Upper lobe of right lung (tissue), 1 donor: Measurements from ENCODE around the gene COMTD1. TPM values are rescaled to one million over a fixed set of nuclear protein-coding genes. Genes with fewer than 3 reads are reported as not detected.

Experiments
- ATAC-seq: fragments of 200-7000 bp; cut with Tn5 transposase; one replicate; pipeline ENCODE4 v1.9.1; 2020; ENCODE audit warnings: mild to moderate bottlenecking, moderate library complexity
- DNase-seq: peaks from one replicate; pipeline ENCODE4 v3.0.0-alpha.2; 2020
- H3K27ac ChIP-seq: fragments of 200-600 bp; one replicate; pipeline ENCODE4 v1.8.0; 2022
- H3K27me3 ChIP-seq: fragments of 200-600 bp; one replicate; pipeline ENCODE4 v1.8.0; 2022; ENCODE audit warnings: mild to moderate bottlenecking
- H3K36me3 ChIP-seq: fragments of 200-600 bp; one replicate; pipeline ENCODE4 v1.8.0; 2022
- H3K4me1 ChIP-seq: fragments of 200-600 bp; one replicate; pipeline ENCODE4 v1.8.0; 2022
- H3K4me3 ChIP-seq: fragments of 200-600 bp; one replicate; pipeline ENCODE4 v1.8.0; 2022; ENCODE audit warnings: mild to moderate bottlenecking
- H3K9me3 ChIP-seq: fragments of 200-600 bp; one replicate; pipeline ENCODE4 v1.8.0; 2022
- intact Hi-C: fragments of 100-400 bp; cut with DNase I; formaldehyde crosslinking; loops from one replicate; pipeline ENCODE4 v1.11.0; 2022
- total RNA-seq: library from RNA; stranded (reverse); fragmentation: NEBNext Ultra II Directional; extraction: Animal tissue kit (Norgen Biotek cat#: 25700); gene quantifications from one replicate; pipeline ENCODE4 v1.2.1, GENCODE V29; 2021
- TF ChIP-seq, protein P1 (sequence below): fragments of 200-600 bp; IDR thresholded peaks from one replicate; pipeline ENCODE4 v1.8.0; 2022; ENCODE audit warnings: antibody characterized with exemption
- donor health status: DM: no; HTN: yes; CAD: no; lungs with severe emphysema.

COMTD1 gene
- total RNA-seq, 1 donor from 2014 or later: 21.8 TPM

DNA sequence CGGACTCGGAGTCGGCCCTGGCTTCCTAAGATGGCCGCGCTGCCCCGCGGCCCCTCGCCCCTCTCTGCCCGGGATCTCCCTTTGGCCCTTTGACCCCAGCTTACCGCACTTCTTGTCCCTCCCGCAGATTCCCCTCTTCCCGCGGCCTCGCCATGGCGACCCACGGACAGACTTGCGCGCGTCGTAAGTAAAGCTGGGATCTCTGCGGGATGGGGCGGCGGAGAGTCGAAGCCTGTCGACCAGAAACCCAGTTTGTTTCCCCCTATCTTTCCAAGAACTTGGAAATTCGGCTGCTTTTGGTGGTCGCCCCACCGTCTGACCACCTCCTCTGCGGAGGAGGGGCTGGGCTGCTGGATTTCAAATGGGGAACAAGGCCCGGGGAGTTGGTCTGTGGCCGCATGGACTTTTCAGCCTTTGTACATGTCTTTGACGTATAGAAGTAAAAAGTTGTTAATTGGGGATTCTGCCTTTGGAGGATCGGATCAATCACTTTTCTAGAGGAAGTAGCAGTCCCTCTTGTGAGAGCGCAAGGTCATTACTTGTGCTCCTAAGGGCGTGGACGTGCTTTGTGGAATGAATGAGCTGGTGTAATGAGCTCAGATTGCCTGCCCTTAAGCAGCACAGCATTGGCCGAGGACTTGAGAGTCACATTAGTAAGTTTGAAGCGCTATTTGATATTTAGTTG lies 24.6 kb downstream of the COMTD1 start:
- no peak for DNase-seq
- Histone ChIP-seq H3K27ac (peak overlapping the region; percentile 99), H3K9me3 (no peaks in the 10 kb centered on the region), H3K36me3 (peaks cover 41% of the 10 kb centered on the region), H3K4me3 (peak overlapping the region; percentile 98), H3K27me3 (no peaks in the 10 kb centered on the region), H3K4me1 (peaks cover 42% of the 10 kb centered on the region)
- peak; percentile 55 for ATAC-seq
- TF ChIP-seq, protein P1, sequence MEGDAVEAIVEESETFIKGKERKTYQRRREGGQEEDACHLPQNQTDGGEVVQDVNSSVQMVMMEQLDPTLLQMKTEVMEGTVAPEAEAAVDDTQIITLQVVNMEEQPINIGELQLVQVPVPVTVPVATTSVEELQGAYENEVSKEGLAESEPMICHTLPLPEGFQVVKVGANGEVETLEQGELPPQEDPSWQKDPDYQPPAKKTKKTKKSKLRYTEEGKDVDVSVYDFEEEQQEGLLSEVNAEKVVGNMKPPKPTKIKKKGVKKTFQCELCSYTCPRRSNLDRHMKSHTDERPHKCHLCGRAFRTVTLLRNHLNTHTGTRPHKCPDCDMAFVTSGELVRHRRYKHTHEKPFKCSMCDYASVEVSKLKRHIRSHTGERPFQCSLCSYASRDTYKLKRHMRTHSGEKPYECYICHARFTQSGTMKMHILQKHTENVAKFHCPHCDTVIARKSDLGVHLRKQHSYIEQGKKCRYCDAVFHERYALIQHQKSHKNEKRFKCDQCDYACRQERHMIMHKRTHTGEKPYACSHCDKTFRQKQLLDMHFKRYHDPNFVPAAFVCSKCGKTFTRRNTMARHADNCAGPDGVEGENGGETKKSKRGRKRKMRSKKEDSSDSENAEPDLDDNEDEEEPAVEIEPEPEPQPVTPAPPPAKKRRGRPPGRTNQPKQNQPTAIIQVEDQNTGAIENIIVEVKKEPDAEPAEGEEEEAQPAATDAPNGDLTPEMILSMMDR: no peak
- intact Hi-C loops: no loop called here

DNA sequence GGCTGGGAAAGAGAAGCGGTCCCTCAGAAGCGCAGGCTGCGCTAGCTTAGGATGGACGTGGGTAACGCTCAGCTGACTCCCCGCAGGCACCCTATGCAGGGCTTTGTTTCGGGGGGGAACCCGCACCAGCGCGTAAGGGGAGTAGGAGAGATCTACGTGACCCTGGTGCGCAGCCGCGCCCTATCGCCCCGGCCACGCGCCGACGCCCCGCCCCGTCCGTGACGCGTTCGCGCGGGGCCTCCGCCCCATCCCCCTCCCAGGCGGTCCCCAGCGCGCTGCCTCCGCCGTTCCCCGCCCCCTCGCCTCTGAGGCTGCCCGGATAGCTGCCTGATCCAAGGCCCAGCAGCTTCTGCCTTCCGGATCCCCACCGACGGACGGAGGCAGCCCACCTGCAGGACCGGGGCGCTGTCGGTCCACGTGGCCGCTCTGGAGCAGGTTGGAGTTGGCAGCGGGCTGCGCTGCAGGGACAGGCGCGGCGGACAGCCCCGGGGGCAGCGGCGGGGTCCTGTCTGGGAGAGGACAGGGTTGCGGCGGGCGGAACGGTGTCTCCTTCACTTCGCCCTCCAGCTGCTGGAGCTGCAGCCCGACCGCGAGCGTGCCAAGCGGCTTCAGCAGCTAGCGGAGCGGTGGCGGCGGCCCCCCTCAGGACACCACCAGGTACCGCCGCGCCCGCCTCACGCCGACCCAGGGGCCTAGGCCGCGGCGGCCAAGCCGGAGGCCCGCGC lies 25.3 kb downstream of the COMTD1 start, which contains the start of gene VDAC2:
Gene VDAC2 (plus strand): TSS at position 515 of the 725 bp plus-strand sequence. CDS start 363 bp downstream, outside the sequence.
- TF ChIP-seq, protein P1: no peak
- peak within 1 kb of the TSS; percentile 98 for H3K4me3 ChIP-seq
- peaks cover 34% of the 10 kb centered on the region for H3K36me3 ChIP-seq
- intact Hi-C loops: no loop called here
- no peaks in the 10 kb centered on the region for H3K27me3 ChIP-seq
- peaks cover 37% of the 10 kb centered on the region for H3K4me1 ChIP-seq
- ATAC-seq: peak; percentile 98
- no peaks in the 10 kb centered on the region for H3K9me3 ChIP-seq
- peak; percentile 96 for DNase-seq
- H3K27ac ChIP-seq: peak within 1 kb of the TSS; percentile 99

DNA sequence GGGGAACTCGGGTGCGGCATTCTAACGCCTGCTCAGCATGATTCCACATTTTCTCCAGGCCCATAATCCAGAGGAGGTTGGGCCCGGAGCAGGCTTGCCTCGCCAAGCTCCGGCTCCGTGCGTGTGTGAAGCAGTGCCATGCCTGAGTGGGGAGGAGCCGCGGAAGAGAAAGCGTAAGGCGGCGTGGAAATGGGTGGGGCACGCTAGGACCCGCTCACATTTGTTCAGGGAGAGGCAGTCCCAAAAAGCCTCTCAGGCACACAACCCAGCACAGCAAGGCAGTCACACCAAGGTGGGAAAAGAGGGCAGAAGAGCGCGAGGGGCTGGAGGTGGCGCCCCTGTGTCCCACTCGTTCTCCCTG lies 25.9 kb downstream of the COMTD1 start:
- intact Hi-C loops: no loop called here
- Histone ChIP-seq H3K27ac (peak overlapping the region; percentile 99), H3K27me3 (no peaks in the 10 kb centered on the region), H3K4me1 (peaks cover 37% of the 10 kb centered on the region), H3K36me3 (peaks cover 28% of the 10 kb centered on the region), H3K9me3 (no peaks in the 10 kb centered on the region), H3K4me3 (peak overlapping the region; percentile 98)
- TF ChIP-seq, protein P1: no peak
- DNase-seq (peak; percentile 89), ATAC-seq (peak; percentile 81)

DNA sequence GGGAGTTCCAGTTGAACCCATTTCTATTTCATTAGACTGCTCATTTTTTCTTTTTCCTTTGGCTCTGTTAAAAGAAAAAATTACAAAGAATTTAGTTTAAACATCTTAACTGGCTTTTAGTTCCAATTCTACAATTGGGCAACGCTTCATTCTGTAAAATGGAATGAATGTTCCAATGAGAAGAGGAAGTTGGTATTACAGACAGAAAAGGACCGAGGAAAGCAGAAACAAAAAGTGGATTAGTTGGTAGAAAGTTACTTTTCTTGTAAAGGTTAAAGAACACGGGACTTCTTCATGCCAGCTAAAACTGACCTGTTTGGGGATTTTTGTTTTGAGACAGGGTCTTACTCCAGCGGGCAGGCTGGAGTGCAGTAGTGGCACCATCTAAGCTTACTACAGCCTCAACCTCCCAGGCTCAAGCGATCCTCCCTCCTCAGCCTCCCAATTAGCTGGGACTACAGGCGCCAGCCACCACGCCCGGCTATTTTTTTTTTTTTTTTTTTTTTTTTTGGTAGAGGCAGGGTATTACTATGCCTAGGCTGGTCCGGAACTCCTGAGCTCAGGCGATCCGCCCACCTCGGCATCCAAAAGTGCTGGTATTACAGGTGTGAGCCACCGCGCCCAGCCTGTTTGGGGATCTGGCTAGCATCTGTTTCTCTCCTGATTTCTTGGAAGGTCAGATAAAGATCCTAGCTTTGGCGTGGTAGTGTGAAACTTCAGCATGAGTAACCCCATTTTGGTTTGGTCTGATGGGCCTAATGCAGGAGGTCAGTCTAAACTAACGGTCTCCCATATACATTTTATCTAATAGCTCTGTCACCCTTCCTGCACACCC lies 26.5 kb downstream of the COMTD1 start:
- Histone ChIP-seq H3K36me3 (peaks cover 22% of the 10 kb centered on the region), H3K9me3 (no peaks in the 10 kb centered on the region), H3K4me3 (peak overlapping the region; percentile 98), H3K27me3 (no peaks in the 10 kb centered on the region), H3K4me1 (peaks cover 32% of the 10 kb centered on the region), H3K27ac (peak overlapping the region; percentile 99)
- TF ChIP-seq, protein P1: no peak
- intact Hi-C loops: no loop called here
- ATAC-seq (no peak), DNase-seq (no peak)

DNA sequence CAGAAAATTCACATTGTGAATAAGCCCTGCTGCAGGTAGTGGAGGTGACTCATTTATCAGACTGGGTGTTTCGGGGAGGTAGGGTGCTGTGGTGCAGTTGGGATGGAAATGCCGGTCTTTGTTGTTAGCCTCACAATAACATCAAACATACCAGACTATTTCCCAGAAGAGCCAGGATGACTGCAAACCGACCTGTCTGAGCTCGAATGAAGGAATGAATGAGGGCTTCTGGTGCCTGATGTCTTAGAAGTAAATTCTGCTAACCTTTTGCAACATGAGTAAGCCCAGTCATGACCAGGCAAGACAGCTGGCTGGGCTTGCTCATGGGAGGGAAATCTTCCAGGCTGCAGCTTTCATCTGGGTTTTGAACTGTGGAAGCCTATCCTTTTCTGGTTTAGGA lies 27.6 kb downstream of the COMTD1 start:
- Histone ChIP-seq H3K4me3 (no peak overlapping the region), H3K36me3 (peaks cover 11% of the 10 kb centered on the region), H3K4me1 (peaks cover 25% of the 10 kb centered on the region), H3K27ac (no peak overlapping the region), H3K27me3 (no peaks in the 10 kb centered on the region), H3K9me3 (no peaks in the 10 kb centered on the region)
- TF ChIP-seq, protein P1: no peak
- no peak for DNase-seq
- ATAC-seq: no peak
- intact Hi-C loops: no loop called here
